Mucosa of stomach (tissue), 1 donor: ENCODE measurements around the gene PXYLP1.
"Not testable (repeated sequence)": the region's sequence is repeated elsewhere in the genome, so short reads cannot be mapped to it uniquely, and the experiment has no call there.

Experiments
- H3K27me3 ChIP-seq: one replicate; pipeline ENCODE4 v1.7.0; 2013; ENCODE audit warnings: mild to moderate bottlenecking, low read length; ENCODE audit not compliant: control insufficient read depth, insufficient read depth
- H3K36me3 ChIP-seq: one replicate; pipeline ENCODE4 v1.7.0; 2013; ENCODE audit warnings: low read length; ENCODE audit not compliant: control insufficient read depth, insufficient read depth
- H3K4me1 ChIP-seq: one replicate; pipeline ENCODE4 v1.7.0; 2013; ENCODE audit warnings: mild to moderate bottlenecking, low read length; ENCODE audit not compliant: control insufficient read depth, insufficient read depth
- H3K4me3 ChIP-seq: one replicate; pipeline ENCODE4 v1.7.0; 2013; ENCODE audit warnings: low read length
- H3K9ac ChIP-seq: one replicate; pipeline ENCODE4 v1.7.0; 2013; ENCODE audit warnings: mild to moderate bottlenecking, low read length, moderate library complexity
- H3K9me3 ChIP-seq: one replicate; pipeline ENCODE4 v1.7.0; 2013; ENCODE audit warnings: mild to moderate bottlenecking, low read length, moderate library complexity; ENCODE audit not compliant: control insufficient read depth
- donor health status: Pancreatic carcinoma.

The PXYLP1 gene

DNA sequence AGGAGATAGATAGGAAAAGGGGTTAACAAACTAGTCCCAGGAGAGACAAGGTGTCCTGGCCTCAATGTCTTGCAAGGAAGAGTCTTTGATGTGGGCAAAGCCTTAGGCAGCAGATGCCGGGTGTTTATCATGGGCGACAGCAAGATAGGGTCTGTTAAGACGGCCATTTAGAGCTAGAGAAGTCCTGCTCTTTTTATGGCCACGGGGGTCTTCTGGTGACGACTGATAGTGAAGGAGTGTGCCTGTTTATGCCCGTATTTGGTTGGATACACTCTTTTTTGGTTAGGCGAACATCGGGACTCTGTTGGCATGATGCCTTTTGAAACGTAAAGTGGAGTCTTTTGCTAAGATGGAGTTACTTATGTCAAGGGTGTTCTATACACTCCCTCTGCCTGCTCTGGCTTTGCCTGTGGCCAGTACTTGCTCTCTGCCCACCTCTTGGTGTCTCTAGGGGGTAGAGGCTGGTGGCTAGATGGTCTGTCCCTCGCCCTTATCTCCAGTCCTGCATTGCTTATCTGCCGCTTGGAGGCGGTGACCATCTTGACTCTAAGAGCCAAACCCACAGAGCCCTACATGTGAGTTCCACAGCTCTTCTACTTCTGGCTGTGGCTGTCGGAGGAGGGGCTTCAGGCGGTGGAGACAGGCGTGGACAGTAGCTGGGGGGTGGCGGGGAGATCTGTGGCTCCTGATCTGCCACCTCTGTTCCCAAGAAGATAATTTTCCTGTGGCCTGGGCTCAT is 80.9 kb downstream of the PXYLP1 start:
- H3K9ac ChIP-seq, result peak overlapping the region; percentile 74
- peak overlapping the region; percentile 64 for H3K4me3 ChIP-seq
- H3K27me3 ChIP-seq, result no peaks in the 10 kb centered on the region
- no peaks in the 10 kb centered on the region for H3K9me3 ChIP-seq
- peaks cover 13% of the 10 kb centered on the region for H3K4me1 ChIP-seq
- H3K36me3 ChIP-seq, result no peaks in the 10 kb centered on the region

DNA sequence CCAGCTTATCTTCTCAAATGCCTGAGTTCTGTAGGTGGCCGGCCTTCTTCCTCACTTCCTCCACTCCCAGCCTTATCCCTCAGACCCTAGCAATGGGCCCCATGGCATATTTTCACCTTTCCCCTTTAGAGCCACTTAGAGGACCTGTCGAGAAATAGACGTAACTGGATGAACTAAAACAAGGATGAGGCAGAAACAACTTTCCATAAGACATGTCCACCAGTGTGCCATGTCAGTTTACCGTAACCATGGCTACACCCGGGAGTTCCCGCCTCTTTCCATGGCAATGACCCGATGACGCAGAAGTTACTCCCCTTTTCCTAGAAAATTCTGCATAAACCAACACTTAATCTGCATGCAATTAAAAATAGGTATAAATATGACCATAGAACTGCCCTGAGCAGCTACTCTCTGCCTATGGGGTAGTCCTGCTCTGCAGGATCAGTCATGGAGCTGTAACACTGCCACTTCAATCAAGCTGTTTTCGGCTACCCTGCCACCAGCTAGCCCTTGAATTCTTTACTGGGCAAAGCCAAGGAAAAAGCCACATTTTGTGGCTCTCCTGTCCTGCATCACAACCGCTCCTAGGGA is 81.6 kb downstream of the PXYLP1 start:
- H3K27me3 ChIP-seq, result no peaks in the 10 kb centered on the region
- H3K4me1 ChIP-seq, result peaks cover 13% of the 10 kb centered on the region
- no peaks in the 10 kb centered on the region for H3K9me3 ChIP-seq
- H3K9ac ChIP-seq, result no peak overlapping the region
- H3K4me3 ChIP-seq, result no peak overlapping the region
- H3K36me3 ChIP-seq, result no peaks in the 10 kb centered on the region

DNA sequence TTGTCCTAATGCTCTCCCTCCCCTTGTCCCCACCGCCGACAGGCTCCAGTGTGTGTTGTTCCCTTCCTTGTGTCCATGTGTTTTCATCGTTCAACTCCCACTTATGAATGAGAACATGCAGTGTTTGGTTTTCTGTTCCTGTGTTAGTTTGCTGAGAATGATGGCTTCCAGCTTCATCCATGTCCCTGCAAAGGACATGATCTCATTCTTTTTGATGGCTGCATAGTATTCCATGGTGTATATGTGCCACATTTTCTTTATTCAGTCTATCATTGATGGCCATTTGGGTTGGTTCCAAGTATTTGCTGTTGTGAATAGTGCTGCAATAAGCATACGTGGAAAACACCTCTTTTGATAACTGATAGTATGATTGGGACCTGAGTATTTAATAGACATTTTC is 82.8 kb downstream of the PXYLP1 start:
- not testable (repeated sequence) for H3K9me3 ChIP-seq, H3K27me3 ChIP-seq, H3K36me3 ChIP-seq, H3K4me3 ChIP-seq, H3K9ac ChIP-seq
- H3K4me1 ChIP-seq, result peaks cover 13% of the 10 kb centered on the region

DNA sequence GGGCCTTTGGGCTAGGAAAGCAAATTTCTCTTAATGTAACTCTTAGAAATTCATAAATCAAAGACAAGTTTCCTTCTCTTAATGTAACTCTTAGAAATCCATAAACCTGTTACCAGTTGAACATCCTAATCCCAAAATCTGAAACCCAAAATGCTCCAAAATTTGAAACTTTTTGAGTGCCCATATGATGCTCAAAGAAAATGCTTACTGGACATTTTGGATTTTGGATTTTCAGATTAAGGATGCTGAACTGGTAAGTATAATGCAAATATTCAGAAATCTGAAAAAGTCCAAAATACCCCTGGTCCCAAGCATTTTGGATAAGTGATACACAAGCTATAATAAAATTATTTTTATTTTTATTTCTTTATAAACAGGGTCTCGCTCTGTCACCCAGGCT is 85.2 kb downstream of the PXYLP1 start:
- H3K27me3 ChIP-seq, result no peaks in the 10 kb centered on the region
- H3K36me3 ChIP-seq, result no peaks in the 10 kb centered on the region
- no peak overlapping the region for H3K4me3 ChIP-seq
- no peaks in the 10 kb centered on the region for H3K9me3 ChIP-seq
- peaks cover 9% of the 10 kb centered on the region for H3K4me1 ChIP-seq
- no peak overlapping the region for H3K9ac ChIP-seq

DNA sequence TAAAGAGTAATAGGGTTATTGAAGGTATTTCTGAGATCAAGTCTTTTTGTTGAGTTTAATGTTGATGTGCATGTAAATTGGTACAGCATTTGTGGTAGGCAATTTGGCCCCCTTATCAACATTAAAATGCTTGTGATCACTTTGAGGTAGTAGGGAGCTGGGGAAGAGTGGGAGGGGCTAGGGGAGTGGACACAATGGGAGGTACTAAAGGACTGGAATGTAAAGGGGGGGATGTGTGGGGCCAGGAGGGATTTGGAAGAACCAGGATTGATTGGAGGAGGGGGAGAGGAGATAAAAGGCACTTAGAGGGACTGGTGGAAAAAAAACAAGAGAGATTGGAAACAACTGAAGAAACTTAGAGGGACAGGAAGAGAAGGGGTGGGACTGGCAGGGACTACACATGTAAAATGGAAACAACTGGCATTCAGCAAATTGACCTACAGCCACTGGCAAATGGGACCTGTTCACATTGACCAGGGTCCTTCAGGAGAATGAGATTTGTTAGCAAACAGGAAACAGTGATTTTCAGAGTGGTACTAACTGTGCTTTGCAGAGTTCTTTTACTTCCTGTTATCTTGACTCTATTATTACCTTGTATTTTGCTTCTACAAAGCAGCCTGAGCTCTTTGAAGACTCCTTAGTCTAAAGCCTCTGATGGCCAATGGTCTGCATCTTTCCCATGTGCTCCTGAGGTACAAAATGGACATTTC is 88.9 kb downstream of the PXYLP1 start:
- no peaks in the 10 kb centered on the region for H3K27me3 ChIP-seq
- no peak overlapping the region for H3K9ac ChIP-seq
- H3K4me3 ChIP-seq, result no peak overlapping the region
- H3K9me3 ChIP-seq, result no peaks in the 10 kb centered on the region
- no peaks in the 10 kb centered on the region for H3K36me3 ChIP-seq
- no peaks in the 10 kb centered on the region for H3K4me1 ChIP-seq

DNA sequence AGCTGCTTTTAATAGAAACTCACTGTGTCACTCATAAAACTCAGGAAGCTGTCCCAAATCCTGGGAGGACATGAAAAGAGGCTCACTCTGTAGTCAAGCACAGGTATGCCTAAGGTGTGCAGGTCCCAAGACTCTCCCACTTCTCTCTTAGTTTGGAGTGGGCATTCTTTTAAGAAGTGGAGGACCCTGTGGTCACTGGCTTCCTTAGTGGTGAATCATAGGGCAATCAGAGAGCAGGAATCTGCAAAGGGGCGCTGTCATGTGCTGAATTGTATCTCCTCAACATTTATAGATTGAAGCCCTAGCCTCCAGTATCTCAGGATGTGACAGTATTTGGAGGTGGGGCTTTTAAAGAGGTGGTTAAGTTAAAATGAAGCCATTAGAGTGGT is 89.5 kb downstream of the PXYLP1 start:
- H3K9ac ChIP-seq, result no peak overlapping the region
- H3K27me3 ChIP-seq, result no peaks in the 10 kb centered on the region
- H3K4me3 ChIP-seq, result no peak overlapping the region
- no peaks in the 10 kb centered on the region for H3K36me3 ChIP-seq
- H3K9me3 ChIP-seq, result no peaks in the 10 kb centered on the region
- peaks cover 2% of the 10 kb centered on the region for H3K4me1 ChIP-seq

DNA sequence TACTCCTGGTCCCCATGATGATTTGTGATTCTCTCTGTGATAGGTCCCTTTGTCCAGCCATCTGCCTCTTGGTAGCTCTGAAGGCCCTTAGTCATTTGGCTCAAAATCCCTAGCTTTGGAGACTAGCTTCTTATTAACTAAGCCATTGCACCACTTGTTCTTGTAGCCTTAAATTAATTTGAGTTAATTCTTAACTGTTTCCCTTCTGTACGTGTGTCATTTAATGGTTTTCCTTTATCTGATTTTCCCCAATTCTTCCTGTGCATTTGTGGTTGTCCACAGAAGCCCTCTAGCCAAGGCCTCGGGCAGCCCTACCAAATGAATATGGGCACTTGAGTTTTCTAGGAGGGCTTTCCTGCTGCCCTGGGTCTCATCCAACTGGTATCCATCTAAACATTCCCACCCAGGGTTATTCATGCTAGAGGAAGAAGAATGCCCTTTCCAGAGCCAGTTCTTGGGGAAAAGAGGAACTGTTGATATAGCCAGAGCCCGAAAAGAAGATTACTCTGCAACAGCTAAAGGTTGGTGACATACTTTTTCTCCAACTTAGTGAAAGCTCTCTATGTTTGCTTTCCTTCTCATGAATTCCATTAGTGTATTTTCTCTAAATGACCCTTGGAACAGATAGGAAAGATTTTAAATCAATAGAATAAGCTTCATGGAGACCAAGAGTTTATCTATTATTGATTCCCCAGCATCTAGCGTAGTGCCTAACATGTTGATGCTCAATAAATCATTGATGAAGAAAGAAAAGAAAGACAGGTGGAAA is 92.5 kb downstream of the PXYLP1 start:
- H3K4me3 ChIP-seq, result no peak overlapping the region
- no peak overlapping the region for H3K9ac ChIP-seq
- no peaks in the 10 kb centered on the region for H3K36me3 ChIP-seq
- H3K4me1 ChIP-seq, result peaks cover 8% of the 10 kb centered on the region
- no peaks in the 10 kb centered on the region for H3K9me3 ChIP-seq
- H3K27me3 ChIP-seq, result no peaks in the 10 kb centered on the region

DNA sequence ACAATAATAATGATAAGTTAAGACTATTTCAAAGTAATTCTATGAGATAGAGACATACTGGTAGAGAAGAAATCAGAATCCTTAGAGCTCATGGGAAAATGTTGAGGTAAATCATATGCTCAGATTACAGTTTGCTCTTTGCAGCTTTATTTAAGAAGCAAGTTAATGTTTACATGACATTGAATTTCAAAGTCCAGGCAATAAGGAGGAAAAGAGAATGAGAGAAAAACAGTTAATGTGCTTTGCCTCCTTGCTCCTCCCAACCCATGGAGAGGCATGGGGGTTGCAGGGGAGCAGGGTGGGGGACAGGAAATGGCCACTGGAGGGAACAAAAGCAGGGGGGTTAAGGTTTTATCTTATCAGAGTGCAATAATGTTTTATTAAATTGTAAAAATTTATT is 94.5 kb downstream of the PXYLP1 start:
- Histone ChIP-seq H3K27me3 (no peaks in the 10 kb centered on the region), H3K9me3 (no peaks in the 10 kb centered on the region), H3K4me3 (no peak overlapping the region), H3K4me1 (peaks cover 8% of the 10 kb centered on the region), H3K36me3 (no peaks in the 10 kb centered on the region), H3K9ac (no peak overlapping the region)

- Histone ChIP-seq H3K4me3 (no peak overlapping the region), H3K27me3 (no peaks in the 10 kb centered on the region), H3K9me3 (no peaks in the 10 kb centered on the region), H3K36me3 (no peaks in the 10 kb centered on the region), H3K4me1 (peaks cover 8% of the 10 kb centered on the region), H3K9ac (no peak overlapping the region)
These were observed 95.0 kb downstream of the PXYLP1 start for GRCh38 chr3:141326626-141327025.

- no peaks in the 10 kb centered on the region for H3K36me3 ChIP-seq
- H3K4me1 ChIP-seq, result peaks cover 8% of the 10 kb centered on the region
- H3K27me3 ChIP-seq, result no peaks in the 10 kb centered on the region
- no peak overlapping the region for H3K4me3 ChIP-seq
- H3K9ac ChIP-seq, result no peak overlapping the region
- H3K9me3 ChIP-seq, result no peaks in the 10 kb centered on the region
These were observed 96.9 kb downstream of the PXYLP1 start for GRCh38 chr3:141328286-141329166.

GRCh38 chr3:141330235-141330634 is 98.6 kb downstream of the PXYLP1 start:
- Histone ChIP-seq H3K4me1 (peaks cover 8% of the 10 kb centered on the region), H3K36me3 (no peaks in the 10 kb centered on the region), H3K4me3 (no peak overlapping the region), H3K27me3 (no peaks in the 10 kb centered on the region), H3K9me3 (no peaks in the 10 kb centered on the region), H3K9ac (no peak overlapping the region)
